ENCODE data around the gene WDR43.
"Not testable (repeated sequence)": the region's sequence is repeated elsewhere in the genome, so short reads cannot be mapped to it uniquely, and the experiment has no call there.

WDR43 gene

DNA sequence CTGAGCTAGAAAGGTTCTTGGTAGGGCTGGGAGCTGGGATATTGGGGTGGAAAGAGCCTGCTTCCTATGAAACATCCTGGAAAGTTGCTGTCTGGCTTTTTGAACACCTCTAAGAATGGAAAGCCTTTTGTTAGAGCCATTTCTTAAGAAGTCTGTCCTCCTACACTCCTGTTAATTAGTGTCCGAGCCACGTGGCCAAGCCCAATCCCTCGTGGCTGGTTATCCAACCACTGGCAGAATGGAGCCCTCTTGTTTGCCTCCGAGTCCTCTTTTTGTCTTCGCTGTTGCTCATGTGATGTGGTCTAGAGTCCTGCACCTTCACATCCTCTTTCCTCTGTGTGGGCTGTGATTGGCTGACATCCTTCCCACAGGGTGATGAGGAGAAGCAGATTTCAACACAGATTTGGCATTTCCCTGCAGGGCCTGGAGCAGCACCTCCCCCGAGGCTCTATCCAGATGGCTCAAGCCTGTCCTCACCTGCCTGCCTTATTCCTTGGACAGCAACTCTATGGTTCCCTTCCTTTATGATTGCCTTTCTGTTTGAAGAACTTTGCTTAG, 78.4 kb downstream of the WDR43 start:
- DNase-seq, result no peak

DNA sequence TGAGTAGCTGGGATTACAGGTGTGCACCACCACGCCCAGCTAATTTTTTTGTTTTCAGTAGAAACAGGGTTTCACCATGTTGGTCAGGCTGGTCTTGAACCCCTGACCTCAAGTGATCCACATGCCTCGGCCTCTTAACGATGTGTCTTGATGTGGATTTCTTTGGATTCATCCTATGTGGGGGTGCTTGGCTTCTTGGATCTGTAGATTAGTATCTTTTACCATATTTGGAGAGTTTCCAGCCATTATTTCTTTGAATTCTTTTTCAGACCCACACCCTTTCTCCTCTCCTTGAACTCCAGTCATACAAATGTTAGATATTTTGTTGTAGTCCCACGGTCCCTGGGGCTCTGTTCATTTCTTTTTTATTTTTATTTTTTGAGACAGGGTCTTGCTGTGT, 79.8 kb downstream of the WDR43 start:
- DNase-seq, result no peak

DNA sequence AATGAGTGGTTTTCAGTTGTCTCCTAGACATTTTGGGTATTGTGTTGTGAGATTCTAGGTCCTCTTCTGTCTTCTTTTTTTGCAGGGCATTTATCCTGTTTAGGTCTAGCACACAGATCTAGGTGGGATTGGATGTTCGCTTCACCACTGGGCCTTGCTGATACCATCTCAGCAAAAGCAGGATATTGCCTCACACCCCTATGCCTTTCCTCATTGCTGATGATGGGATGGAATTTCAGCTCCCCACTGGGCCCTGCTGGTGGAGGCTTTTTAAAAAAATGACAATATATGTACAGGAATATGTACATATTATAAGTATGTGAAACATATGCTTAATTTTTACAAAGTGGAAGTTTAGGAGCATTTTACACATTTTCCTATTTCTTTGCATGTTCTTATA, 81.2 kb downstream of the WDR43 start:
- no peak for DNase-seq

DNA sequence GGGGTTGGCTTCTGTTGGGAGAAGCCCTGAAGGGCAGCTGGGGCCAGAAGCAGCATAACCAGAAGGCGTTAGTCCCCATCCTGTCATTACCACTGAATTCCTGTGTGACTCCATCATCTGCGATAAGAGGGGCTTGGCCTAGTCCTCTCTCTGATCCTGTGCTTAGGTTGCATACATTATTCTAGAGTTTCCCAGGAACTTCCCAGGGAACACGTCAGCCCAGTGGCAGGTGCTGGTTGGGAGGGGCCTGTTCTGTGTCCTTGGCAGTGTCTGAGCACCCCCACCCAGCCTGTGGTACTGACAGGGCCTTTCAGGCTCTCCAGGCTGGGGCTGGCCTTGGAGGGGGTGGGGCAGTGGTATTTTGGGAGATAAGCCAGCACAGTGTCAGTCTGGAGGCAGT, 82.1 kb downstream of the WDR43 start:
- no peak for DNase-seq

DNA sequence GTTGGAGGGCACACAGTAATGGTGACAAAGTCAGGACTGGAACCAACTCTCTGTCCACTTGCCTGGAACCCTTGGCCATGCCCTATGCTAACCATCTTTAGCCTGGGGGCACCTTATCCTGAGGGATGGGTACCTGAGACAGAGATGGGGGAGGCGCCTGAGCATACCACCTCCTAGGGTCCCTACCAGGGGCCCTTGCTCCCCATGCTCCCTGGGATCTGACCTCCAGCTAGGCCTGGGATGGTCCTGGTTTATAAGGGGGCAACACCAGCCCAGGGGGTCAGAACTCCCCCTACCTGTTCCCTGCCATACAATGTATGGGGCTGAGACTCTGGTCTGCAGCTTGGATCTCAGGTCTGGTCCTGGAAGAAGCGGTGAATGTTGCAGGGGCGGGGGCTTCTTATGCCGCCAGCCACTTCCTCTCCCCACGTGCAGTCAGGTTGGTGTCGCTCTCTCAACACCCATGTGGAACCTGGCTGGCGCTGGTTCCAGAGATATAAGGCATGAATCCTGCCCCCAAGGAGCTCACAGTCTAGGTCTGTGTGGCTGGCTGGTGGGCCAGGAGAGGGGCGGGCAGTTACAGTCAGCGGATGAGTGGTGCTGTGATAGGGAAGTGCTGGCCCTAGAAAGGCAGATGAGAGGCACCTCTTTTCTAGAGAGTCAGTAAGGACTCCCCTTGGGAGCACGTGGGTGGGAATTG, 82.9 kb downstream of the WDR43 start:
- no peak for DNase-seq

DNA sequence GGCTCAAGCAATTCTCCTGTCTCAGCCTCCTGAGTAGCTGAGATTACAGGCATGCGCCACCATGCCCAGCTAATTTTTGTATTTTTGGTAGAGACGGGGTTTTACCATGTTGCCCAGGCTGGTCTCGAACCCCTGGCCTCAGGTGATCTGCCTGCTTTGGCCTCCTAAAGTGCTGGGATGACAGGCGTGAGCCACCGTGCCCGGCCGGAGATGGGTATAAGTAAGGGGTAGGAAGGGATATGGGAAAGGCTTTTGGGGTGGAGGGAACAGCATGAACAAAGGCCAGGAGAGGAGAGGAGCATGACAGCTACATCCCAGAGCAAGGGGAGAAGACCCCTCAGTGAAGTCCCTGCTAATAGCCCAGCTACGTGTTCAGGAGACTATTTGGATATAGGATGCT, 83.5 kb downstream of the WDR43 start:
- not testable (repeated sequence) for DNase-seq

DNA sequence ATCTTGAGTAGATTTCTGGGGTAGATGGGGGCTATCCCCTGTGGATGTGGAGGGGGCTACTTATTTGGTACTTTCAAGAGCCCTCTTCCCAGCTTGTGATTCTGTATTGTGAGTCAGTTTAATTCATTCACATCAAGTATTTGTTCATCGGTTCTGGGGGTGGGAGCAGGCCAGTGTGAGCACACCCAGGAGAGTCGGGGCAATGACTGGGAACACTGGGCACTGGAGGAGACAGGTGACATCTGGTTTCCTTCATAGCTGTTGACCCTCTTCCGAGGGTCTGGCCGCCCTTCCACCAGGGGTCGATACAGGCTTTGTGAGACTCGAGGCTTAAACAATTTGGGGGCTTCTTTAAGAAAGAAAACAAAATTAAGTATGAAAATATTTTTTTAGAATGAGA, 84.1 kb downstream of the WDR43 start:
- DNase-seq, result no peak

DNA sequence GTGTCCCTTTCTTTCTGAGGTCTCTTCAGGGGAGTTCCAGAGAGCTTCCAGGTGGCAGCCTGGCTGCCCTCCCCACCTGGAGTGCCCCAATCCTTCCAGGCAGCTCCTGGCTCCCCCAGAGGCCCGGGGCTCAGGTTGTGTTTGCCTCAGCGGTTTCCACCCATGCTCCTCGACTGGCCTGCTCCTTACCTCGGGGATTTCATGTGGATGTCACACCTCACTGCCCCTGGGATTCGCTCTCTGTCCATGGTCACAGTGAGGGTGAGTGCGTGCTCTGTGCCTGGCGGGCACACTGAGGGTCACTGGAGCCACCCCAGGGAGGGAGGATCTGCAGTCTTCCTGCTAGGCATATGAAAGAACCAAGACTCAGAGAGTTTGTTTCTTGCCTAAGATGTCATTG, 84.6 kb downstream of the WDR43 start:
- DNase-seq, result no peak

DNA sequence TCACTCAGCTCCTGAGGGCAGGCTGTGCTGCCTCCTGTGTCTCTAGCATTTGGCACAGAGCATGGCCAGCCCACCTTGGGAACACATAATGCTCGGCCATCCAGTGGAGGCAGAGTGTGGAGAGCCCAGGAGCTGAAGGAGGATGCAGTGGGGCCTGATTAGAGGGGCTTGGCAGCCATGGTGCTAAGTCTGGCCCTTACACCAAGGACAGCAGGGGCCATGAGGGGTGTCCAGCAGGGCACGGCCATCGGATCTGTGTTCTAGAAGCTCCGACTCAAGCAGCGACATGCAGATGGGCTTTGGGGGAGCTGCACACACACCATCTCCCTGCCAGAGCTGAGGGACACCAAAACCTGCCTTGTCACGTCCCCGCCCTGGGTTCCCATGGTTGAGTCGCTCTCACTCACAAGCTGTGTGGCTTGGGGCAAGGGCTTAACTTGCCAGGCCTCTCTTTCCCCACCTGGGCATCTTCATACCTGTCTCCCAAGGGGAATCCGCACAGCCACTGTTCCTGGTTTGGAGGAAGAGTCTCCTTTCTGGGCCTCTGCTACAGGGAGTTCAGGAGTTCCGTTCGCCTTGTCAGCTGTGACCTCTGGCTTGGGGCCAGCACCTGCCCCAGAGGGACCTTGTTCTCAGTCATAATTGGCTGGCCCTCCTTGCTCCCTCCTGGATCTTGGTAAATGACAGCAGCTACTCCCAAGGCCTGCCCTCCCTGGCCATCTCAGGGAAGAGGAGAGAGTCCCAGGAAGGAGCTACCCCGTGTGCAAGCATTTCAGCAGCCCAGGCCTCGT, 85.3 kb downstream of the WDR43 start:
- no peak for DNase-seq

DNA sequence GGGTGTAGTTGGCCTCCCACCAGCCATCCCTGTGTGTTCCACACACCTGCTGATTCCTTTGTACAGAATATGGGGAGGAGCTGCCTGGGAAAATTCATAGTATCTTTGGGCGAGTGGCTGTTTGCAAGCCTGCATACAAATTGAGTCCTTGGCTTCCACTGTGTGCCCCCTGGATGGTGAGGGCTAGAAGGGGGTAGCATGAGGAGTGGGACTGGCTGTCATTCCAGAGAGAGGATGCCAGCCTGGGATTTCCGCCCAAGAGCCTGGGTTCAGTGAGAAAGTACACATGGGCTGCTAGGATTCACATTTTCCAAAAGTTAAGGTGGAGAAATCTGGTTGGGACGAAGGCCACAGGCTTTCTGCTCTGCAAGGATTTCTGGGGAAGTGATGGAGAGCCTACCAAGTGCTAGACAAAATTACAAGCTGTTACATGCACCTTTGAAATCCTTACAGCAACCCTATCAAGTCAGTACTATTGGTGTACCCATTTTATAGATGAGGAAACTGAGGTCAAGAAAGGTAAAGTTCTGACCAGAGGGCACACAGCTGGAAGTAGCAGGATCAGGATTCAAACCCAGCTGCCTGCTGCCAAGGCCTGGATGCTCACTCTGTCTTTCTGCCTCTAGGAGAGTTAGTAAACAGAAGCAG, 86.0 kb downstream of the WDR43 start:
- DNase-seq, result no peak

DNA sequence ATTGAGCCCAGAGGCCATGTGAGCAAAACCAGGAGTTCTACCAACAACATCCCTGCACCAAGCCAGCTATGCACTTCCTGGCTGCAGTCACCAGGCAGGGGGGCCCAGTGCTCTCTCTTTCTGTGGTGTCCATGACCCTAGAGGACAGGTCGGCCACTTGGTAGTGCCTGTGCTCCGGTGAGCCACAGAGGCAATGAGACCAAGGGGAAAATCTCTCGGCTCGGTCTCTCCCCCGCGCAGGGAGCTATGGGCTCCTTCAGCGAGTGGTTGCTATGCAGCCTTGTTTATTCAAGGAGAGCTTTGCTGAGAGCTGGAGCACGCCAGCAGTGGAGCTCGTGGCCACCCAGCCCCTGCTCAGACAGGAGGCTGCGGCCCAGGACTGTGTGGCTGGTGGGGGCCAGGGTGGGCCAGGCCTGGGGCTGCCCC, 86.6 kb downstream of the WDR43 start, which contains the start of gene TOGARAM2:
TSS of gene TOGARAM2 (plus strand) at position 283 of the 426 bp plus-strand sequence. CDS start 13,537 bp downstream, outside the sequence.
- DNase-seq, result no peak

DNA sequence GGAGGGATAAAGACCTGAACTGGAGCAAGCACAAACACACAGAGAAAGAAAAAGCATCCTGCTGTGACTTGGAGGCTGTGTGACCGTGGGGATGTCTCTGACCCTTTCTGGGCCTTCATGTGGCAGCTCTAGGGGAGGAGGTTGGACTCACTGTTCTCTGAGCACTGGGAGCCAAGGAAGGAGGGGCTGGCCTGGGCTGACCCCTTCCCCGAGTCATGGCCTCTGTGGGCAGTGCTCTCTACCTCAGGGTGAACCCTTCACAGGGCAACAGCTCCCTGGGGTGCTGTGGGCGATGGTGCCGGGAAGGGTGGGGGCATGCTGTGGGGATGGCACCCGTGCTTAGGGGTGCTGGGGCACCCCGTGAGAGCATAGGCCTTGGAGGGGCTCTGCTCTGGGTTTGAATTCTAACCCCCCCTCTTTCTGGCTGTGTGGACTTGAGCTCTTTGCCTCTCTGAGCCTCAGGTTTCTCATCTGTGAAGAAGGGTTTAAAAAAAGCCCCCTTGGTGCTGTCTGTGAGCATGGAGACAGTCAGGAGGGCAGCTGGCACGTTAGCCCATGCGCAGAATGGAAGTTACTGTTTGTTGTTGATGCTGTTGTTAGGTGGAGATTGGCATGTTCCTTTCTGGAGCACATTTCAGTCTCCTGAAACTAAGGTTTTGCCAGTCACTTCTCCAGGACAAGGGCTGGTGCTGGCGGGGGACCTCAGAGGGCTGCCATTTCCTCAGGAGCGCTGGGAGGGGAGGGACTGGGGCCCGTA, 87.3 kb downstream of the WDR43 start:
- DNase-seq, result no peak

DNA sequence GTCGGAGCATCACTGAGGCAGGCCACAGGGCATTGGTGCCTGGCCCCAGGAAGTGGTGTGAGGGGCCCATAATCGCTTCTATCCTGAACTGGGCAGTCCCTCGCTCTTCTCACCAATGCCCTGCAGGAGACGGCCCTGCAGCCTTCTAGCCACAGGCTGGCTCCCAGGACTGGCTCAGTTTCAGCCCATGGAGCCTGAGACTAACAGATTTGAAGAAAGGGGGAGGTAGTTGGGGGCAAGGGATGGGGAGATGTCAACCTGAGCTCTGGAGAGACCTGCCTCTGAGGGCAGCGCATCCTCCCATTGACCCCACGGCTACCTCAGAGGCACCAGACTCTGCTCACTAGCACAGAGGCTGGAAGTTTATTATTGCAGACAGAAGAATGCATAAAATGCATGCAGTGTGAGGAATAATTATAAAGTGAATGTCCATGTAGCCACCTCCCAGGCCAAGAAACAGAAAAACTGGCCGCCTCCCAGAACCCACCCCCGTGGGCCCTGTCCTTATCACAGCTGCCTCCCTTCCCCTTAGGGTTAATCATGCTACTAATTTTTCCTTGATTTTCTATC, 88.0 kb downstream of the WDR43 start:
- no peak for DNase-seq

DNA sequence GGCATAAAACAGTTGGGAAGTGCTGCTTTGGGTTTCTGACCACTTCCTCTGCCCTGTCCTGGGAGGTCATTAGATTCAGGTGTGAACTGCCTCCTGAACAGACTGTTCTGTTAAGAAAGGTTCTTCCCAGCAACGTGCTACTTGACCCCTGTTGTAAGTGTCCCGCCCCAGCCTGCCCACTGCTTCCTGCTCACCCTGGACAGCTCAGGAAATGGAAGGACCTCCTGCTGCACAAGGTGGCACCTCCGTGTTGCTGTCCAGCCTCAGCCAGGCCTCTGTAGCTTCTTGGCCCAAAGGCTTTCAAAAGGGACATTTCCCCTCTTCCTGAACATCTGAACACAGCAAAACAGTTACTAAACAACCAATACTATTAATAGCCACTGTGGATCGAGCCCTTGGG, 92.0 kb downstream of the WDR43 start:
- no peak for DNase-seq

DNA sequence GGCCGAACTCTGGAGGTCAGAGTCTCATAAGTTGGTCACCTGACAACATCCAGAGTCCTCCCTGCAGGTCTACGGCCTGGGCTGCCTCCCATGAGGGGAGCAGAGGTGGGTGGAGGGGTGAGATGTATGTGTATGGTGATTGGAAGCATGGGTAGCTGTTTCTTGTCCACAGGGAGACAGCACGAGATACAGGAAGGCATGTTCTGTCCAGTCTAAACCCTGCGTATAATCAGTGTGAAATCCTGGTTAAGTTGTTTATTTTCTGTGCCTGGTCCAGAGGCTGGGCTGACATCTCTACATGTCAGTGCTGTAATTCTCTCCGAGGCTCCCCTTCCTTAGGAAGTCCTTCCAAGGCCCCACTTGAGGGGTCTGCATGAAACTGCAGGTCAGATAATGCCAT, 95.5 kb downstream of the WDR43 start:
- no peak for DNase-seq

DNA sequence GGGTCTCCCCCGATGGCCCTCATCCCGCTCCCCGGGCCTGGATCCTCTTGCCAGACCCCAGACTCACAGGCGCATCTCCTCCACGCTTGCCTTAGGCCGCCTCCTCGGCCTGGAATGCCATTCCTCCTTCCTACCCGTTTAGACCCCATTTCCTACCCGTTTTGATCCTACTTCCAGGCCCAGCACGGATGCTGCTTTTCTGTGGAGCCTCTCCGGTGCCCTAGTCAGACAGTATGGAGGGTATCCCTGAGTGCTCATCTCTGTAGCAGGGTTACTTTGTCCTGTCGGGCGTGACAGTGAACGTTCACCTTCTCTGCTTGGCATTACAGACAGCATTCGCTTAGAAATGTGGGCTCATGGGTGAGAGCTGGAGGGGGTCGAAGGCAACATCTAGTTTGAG, 96.0 kb downstream of the WDR43 start:
- no peak for DNase-seq

DNA sequence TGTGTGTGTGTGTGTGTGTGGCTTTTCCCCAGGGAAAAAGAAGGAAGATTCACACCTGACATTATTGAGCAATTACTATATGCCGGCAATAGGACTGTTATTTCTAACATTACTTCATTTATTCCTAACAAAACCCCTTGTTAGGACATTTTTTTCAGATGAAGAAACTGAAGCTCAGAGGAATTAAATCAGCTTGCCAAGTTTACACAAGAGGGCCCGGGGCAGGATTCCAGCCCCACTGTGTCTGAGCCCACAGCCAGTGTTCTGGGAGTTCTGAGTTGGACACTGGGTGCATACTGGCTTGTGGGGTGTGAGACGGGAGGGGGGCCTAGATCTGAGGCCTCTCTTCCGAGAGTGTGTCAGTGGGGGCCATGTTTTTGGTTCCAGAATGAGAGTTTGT, 96.6 kb downstream of the WDR43 start:
- DNase-seq, result no peak

DNA sequence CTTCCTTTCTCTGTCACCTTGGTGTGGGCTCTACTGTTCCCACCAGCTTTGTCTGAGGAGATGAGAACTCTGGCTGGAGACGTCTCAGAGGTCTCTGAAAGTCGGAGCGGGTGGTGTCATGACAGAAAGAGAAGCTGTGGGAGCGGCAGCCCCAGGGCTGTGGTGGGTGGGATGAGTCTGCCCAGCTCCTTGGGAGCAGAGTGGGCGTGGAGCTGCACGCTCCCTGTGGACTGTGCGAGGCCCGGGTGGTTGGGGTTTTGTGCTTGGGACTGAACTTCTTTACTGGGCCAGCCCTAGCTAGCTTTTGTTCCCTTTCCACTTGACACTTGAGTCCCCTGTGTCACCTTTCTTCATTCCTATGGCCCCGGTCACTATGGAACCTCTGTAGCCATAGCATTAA, 97.0 kb downstream of the WDR43 start:
- no peak for DNase-seq

DNA sequence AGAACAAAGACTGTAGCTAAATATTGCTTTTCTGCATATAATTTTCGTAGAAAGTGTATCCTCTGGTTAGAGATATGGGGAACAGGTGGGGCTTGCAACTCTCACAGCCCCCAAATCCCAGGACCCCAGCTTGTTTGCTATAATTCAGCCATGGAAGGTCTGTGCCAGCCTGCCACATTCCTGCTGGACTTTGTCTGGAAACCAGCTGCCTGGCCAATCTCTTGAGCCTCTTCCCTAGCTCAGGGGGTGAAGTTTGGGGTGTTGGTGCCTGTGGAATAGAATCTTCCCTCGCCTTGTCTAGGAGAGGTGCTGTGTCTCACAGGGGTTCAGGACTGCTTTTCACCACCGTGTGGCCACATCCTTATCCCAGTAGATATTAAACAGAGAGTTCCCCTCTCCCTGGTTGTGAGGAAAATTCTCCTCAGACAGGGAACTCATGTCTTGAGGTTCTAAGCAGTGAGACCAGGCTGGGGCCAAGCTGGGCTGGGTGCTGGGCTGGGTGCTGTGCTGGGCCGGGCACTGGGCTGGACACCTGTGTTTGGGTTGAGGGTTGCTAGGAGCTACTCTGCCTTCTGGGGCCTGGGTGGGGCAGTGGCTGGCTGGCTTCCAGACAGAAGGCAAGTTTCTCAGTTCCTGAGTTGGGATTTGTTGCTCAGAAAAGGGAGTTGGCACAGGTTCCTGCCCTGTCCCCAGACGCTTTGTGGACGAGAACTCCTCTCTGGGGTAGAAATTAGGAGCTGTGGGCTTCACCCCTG, 98.9 kb downstream of the WDR43 start:
- no peak for DNase-seq

DNA sequence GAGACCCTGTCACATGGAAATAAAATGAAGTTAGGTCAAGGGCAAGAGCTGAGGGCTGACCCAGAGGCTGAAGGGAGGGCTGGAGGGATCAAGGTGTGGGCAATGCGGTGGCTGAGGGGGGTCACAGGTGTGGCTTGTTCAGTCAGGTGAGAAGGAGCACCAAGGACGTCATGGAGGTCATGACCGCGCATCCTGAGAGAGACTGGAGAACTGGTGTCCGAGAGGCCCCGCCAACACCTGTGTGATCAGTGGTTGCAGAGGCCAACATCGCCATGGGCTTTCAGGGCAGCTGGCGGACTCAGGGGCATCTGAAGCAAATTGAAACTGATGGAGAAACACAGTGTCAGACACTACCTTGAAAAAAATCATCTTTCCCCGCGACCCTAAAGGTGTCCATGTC, 99.6 kb downstream of the WDR43 start:
- no peak for DNase-seq

DNA sequence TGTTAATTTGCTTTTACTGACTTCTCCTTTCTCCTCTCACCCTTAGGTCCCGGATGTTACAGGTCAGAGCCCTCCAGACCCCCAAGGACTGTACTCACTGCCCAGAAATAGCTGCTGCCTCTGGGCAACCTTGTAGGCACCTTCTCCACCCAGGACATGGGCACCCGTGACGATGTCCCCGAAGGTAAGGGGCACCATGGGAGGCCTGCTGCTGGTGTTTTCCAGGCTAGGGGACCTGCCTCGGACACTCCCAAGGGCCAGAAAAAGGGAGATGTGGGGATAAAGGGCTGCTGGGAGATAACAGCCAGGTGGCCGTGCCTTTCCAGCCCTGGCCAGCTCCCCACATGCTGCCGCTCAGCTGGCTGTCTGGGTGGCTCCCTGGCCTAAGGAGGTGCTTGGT, 100.2 kb downstream of the WDR43 start:
- DNase-seq, result no peak
